HG02981 (cell line): ENCODE data around the gene PCDHB11.
"Not testable (repeated sequence)": the region's sequence is repeated elsewhere in the genome, so short reads cannot be mapped to it uniquely, and the experiment has no call there.

Experiments used
- ATAC-seq: cut with Tn5 transposase; IDR thresholded peaks from one replicate; pipeline ENCODE4 v1.9.1; 2021; ENCODE audit warnings: mild to moderate bottlenecking, moderate library complexity; ENCODE audit not compliant: unreplicated experiment

The PCDHB11 gene

GRCh38 chr5:141186897-141187512 lies 12.4 kb upstream of the PCDHB11 start, which contains the start of gene PCDHB9:
TSS of gene PCDHB9 (plus strand) at chr5:141187161. CDS start at chr5:141187319, 158 bp downstream.
- ATAC-seq = no peak

GRCh38 chr5:141188682-141189081 lies 10.7 kb upstream of the PCDHB11 start:
- ATAC-seq = not testable (repeated sequence)

- ATAC-seq = not testable (repeated sequence)
Measured at GRCh38 chr5:141189131-141189530, 10.3 kb upstream of the PCDHB11 start.

GRCh38 chr5:141192110-141192725 lies 7.2 kb upstream of the PCDHB11 start, which contains the start of gene PCDHB10:
TSS of gene PCDHB10 (plus strand) at chr5:141192353. CDS start at chr5:141192553, 200 bp downstream.
- ATAC-seq = no peak

- not testable (repeated sequence) for ATAC-seq
Measured at GRCh38 chr5:141194332-141194731, 5.1 kb upstream of the PCDHB11 start.

GRCh38 chr5:141196363-141196762 lies 3.1 kb upstream of the PCDHB11 start:
- no peak for ATAC-seq

GRCh38 chr5:141201126-141201525 lies 1.7 kb downstream of the PCDHB11 start:
- not testable (repeated sequence) for ATAC-seq

- not testable (repeated sequence) for ATAC-seq
Measured at GRCh38 chr5:141201646-141202045, 2.2 kb downstream of the PCDHB11 start.

- ATAC-seq = no peak
Measured at GRCh38 chr5:141208478-141208877, 9.1 kb downstream of the PCDHB11 start, which contains the start of gene PCDHB12. TSS of gene PCDHB12 (plus strand) at chr5:141208719. CDS start at chr5:141208908, 189 bp downstream.

GRCh38 chr5:141210281-141210680 lies 10.9 kb downstream of the PCDHB11 start:
- not testable (repeated sequence) for ATAC-seq

- ATAC-seq = not testable (repeated sequence)
Measured at GRCh38 chr5:141210849-141211248, 11.4 kb downstream of the PCDHB11 start.

GRCh38 chr5:141213656-141214339 lies 14.4 kb downstream of the PCDHB11 start, which contains the start of gene PCDHB13:
TSS of gene PCDHB13 (plus strand) at chr5:141213919. CDS start at chr5:141214124, 205 bp downstream.
- ATAC-seq = not testable (repeated sequence)

GRCh38 chr5:141214583-141214982 lies 15.2 kb downstream of the PCDHB11 start:
- not testable (repeated sequence) for ATAC-seq

- ATAC-seq = not testable (repeated sequence)
Measured at GRCh38 chr5:141215504-141215903, 16.1 kb downstream of the PCDHB11 start.

- ATAC-seq = not testable (repeated sequence)
Measured at GRCh38 chr5:141216035-141216434, 16.6 kb downstream of the PCDHB11 start.

- ATAC-seq = no peak
Measured at GRCh38 chr5:141223112-141223783, 23.8 kb downstream of the PCDHB11 start, which contains the start of gene PCDHB14. TSS of gene PCDHB14 (plus strand) at chr5:141223343. CDS start at chr5:141223506, 163 bp downstream.

- ATAC-seq = not testable (repeated sequence)
Measured at GRCh38 chr5:141224844-141225243, 25.4 kb downstream of the PCDHB11 start.

GRCh38 chr5:141225421-141225820 lies 26.0 kb downstream of the PCDHB11 start:
- not testable (repeated sequence) for ATAC-seq

- no peak for ATAC-seq
Measured at GRCh38 chr5:141234109-141234667, 34.8 kb downstream of the PCDHB11 start.

GRCh38 chr5:141235922-141236321 lies 36.5 kb downstream of the PCDHB11 start:
- not testable (repeated sequence) for ATAC-seq
